ENCODE data around the gene CSNK1G2.

- no peak for TF ChIP-seq POLR2AphosphoS5 (IDR thresholded peaks at IDR 0.05; ENCODE audit: low read depth)
- no peak for TF ChIP-seq REST (IDR thresholded peaks at IDR 0.05; ENCODE audit: unreplicated experiment)
Measured at GRCh38 chr19:1944088-1944915, 3.3 kb downstream of the CSNK1G2 start.

Measured in GM23338 (cell line).